Transverse colon (tissue), 4 donors: ENCODE measurements around the gene RNU6-9.

Source experiments
- POLR2A ChIP-seq: fragments of 450-650 bp; IDR thresholded peaks from one replicate; pipeline ENCODE4 v1.6.1; 2016; ENCODE audit warnings: antibody characterized with exemption, mild to moderate bottlenecking, moderate library complexity
- POLR2AphosphoS5 ChIP-seq, 3 donors: sonication (generic); formaldehyde crosslinking; IDR thresholded peaks; one replicate each; pipeline ENCODE4 v1.6.1; 2016; ENCODE audit warnings: antibody characterized with exemption in 3 of 3
- TF ChIP-seq, protein P1 (sequence below), 5 experiments: fragments of 200-600 bp in 3 of 5; fragments of 450-650 bp in 2 of 5; sonication (generic) in 3 of 5; IDR thresholded peaks; 1 replicate in 2 of 5; 2 replicates in 3 of 5; pipeline ENCODE4 v1.5.1; 2016 to 2017; ENCODE audit warnings: antibody characterized with exemption in 5 of 5, inconsistent platforms in 3 of 5, mild to moderate bottlenecking in 2 of 5, moderate library complexity in 1 of 5

DNA sequence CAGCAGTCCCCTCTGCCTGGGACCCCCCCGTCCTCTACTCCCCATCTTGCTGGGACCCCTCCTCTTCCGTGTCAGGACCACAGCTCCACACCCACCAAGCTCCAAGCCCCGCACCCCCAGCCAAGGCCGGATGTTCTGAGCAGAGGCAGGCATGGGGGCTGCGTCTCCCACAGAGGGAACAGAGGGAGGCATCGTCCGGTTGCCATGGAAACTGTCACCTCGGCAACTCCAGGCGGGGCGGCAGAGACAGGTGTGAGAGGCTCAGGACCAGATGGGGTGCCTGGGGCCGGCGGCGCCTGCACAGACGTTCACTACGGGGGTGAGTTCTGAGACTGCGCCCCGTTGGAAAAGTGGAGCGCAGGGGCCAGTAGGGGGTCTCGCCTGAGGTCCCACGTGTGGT lies 5.4 kb downstream of the RNU6-9 start:
- TF ChIP-seq, protein P1, sequence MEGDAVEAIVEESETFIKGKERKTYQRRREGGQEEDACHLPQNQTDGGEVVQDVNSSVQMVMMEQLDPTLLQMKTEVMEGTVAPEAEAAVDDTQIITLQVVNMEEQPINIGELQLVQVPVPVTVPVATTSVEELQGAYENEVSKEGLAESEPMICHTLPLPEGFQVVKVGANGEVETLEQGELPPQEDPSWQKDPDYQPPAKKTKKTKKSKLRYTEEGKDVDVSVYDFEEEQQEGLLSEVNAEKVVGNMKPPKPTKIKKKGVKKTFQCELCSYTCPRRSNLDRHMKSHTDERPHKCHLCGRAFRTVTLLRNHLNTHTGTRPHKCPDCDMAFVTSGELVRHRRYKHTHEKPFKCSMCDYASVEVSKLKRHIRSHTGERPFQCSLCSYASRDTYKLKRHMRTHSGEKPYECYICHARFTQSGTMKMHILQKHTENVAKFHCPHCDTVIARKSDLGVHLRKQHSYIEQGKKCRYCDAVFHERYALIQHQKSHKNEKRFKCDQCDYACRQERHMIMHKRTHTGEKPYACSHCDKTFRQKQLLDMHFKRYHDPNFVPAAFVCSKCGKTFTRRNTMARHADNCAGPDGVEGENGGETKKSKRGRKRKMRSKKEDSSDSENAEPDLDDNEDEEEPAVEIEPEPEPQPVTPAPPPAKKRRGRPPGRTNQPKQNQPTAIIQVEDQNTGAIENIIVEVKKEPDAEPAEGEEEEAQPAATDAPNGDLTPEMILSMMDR (IDR thresholded peaks at IDR 0.05), result no peak
- TF ChIP-seq POLR2A, result no peak
- TF ChIP-seq POLR2AphosphoS5 (IDR thresholded peaks at IDR 0.05), result no peak
